PC-3 (cell line): Measurements from ENCODE around the gene CYCS. TPM values are rescaled to one million over a fixed set of nuclear protein-coding genes. Genes with fewer than 3 reads are reported as not detected.

Experiments
- ATAC-seq: fragments of 200-7000 bp; cut with Tn5 transposase; 2 replicates; pipeline ENCODE4 v1.9.1; 2020; ENCODE audit warnings: mild to moderate bottlenecking, moderate library complexity
- BruUV-seq: library from RNA; stranded (reverse); fragments of 400-500 nt; replicated peaks from 2 replicates; lab custom pipeline; 2021; lab: Mats Ljungman, UMichigan
- CTCF ChIA-PET: fragments of 300-600 bp; sonication (Branson Sonifier 250); formaldehyde crosslinking; loops from one replicate; lab custom pipeline; 2022; ENCODE audit warnings: antibody characterized with exemption; lab: Charles Lee
- POLR2A ChIA-PET: fragments of 300-600 bp; sonication (Branson Sonifier 250); formaldehyde crosslinking; loops from one replicate; lab custom pipeline; 2022; ENCODE audit warnings: antibody characterized with exemption; ENCODE audit not compliant: unreplicated experiment; lab: Charles Lee
- DNase-seq: peaks from one replicate; pipeline ENCODE4 v3.0.0-alpha.2; 2015
- H2AFZ ChIP-seq: fragments of 300-600 bp; sonication (generic); 2 replicates; pipeline ENCODE4 v1.6.0; 2016; ENCODE audit warnings: antibody characterized with exemption, low read length
- H3F3A ChIP-seq: fragments of 300-600 bp; sonication (generic); one replicate; pipeline ENCODE4 v1.6.0; 2017; ENCODE audit warnings: antibody characterized with exemption, low read length, control low read depth, mild to moderate bottlenecking; ENCODE audit not compliant: unreplicated experiment
- H3K27ac ChIP-seq: fragments of 300-600 bp; sonication (generic); 2 replicates; pipeline ENCODE4 v1.5.1; 2016; ENCODE audit warnings: mild to moderate bottlenecking, low read length
- H3K27me3 ChIP-seq: fragments of 300-600 bp; sonication (generic); 2 replicates; pipeline ENCODE4 v1.6.1; 2016; ENCODE audit warnings: low read length, mixed read lengths
- H3K36me3 ChIP-seq: fragments of 300-600 bp; sonication (generic); 2 replicates; pipeline ENCODE4 v1.6.1; 2016; ENCODE audit warnings: low read depth, mixed run types, low read length, mixed read lengths
- H3K4me1 ChIP-seq: fragments of 300-600 bp; sonication (generic); 2 replicates; pipeline ENCODE4 v1.5.1; 2016; ENCODE audit warnings: low read length; ENCODE audit not compliant: insufficient read depth
- H3K4me2 ChIP-seq: fragments of 300-600 bp; sonication (generic); 2 replicates; pipeline ENCODE4 v1.6.0; 2016; ENCODE audit warnings: low read length
- H3K4me3 ChIP-seq: fragments of 300-600 bp; sonication (generic); 2 replicates; pipeline ENCODE4 v1.5.1; 2016; ENCODE audit warnings: mild to moderate bottlenecking, low read length, mixed read lengths
- H3K79me2 ChIP-seq: fragments of 300-600 bp; sonication (generic); 2 replicates; pipeline ENCODE4 v1.6.1; 2017; ENCODE audit warnings: low read length, mixed read lengths
- H3K9ac ChIP-seq: fragments of 300-600 bp; sonication (generic); 2 replicates; pipeline ENCODE4 v1.6.0; 2016; ENCODE audit warnings: mild to moderate bottlenecking, low read length
- H3K9me2 ChIP-seq: fragments of 300-600 bp; sonication (generic); replicated peaks from 2 replicates; pipeline ENCODE4 v1.6.1; 2016; ENCODE audit warnings: mixed run types, low read length, mixed read lengths
- H3K9me3 ChIP-seq: fragments of 300-600 bp; sonication (generic); 2 replicates; pipeline ENCODE4 v1.6.1; 2016; ENCODE audit warnings: low read length, mixed read lengths
- H4K20me1 ChIP-seq: fragments of 300-600 bp; sonication (generic); 2 replicates; pipeline ENCODE4 v1.6.1; 2016; ENCODE audit warnings: low read length, mixed read lengths
- CTCF ChIP-seq: fragments of 300-600 bp; sonication (generic); conservative IDR thresholded peaks from 2 replicates; pipeline ENCODE4 v1.5.1; 2017; ENCODE audit warnings: antibody characterized with exemption, low read depth, mild to moderate bottlenecking, low read length
- EZH2 ChIP-seq: fragments of 300-600 bp; sonication (generic); IDR thresholded peaks from one replicate; pipeline ENCODE4 v1.6.1; 2017; ENCODE audit warnings: antibody characterized with exemption, mild to moderate bottlenecking, low read length; ENCODE audit not compliant: unreplicated experiment
- EZH2phosphoT487 ChIP-seq: fragments of 300-600 bp; sonication (generic); IDR thresholded peaks from 2 replicates; pipeline ENCODE4 v1.6.1; 2018; ENCODE audit warnings: mild to moderate bottlenecking, antibody characterized with exemption, low read length, borderline replicate concordance
- intact Hi-C: fragments of 100-400 bp; cut with micrococcal nuclease; formaldehyde crosslinking; loops from 2 replicates; pipeline ENCODE4 v1.9.0; 2023
- total RNA-seq: library from RNA; depleted of rRNA; stranded (reverse); fragments of >200 nt; gene quantifications from 2 replicates; pipeline ENCODE4 v1.2.3, GENCODE V29; 2014

Gene CYCS
- total RNA-seq, 1 experiment from 2014 or later = 101 TPM

GRCh38 chr7:25109276-25109675 is 15.8 kb downstream of the CYCS start:
- Histone ChIP-seq H3K4me2 (no peak overlapping the region), H3K4me3 (no peak overlapping the region), H3K9me3 (no peaks in the 10 kb centered on the region), H4K20me1 (no peaks in the 10 kb centered on the region), H3F3A (no peaks in the 10 kb centered on the region), H3K27me3 (no peaks in the 10 kb centered on the region), H3K9ac (no peak overlapping the region), H3K79me2 (no peaks in the 10 kb centered on the region), H3K27ac (no peak overlapping the region), H3K9me2 (no peaks in the 10 kb centered on the region), H2AFZ (no peak overlapping the region), H3K36me3 (no peaks in the 10 kb centered on the region), H3K4me1 (no peaks in the 10 kb centered on the region)
- no TSS peak for BruUV-seq
- TF ChIP-seq EZH2phosphoT487 = no peak
- TF ChIP-seq CTCF = no peak
- no peak for TF ChIP-seq EZH2
- ATAC-seq (no peak), DNase-seq (no peak)
- CTCF ChIA-PET = interaction anchor here (0.6 kb wide), 1 partner anchor 11 kb away, joined by 3 read pairs; no protein-coding TSS in a partner anchor
- POLR2A ChIA-PET = interaction anchor here (1.0 kb wide), 1 partner anchor 15 kb away, joined by 6 read pairs; no protein-coding TSS in a partner anchor
- intact Hi-C loops = no loop called here

GRCh38 chr7:25105911-25106310 is 19.1 kb downstream of the CYCS start:
- no peaks in the 10 kb centered on the region for H3K79me2 ChIP-seq
- H3K27ac ChIP-seq = no peak overlapping the region
- H2AFZ ChIP-seq = no peak overlapping the region
- H3K27me3 ChIP-seq = no peaks in the 10 kb centered on the region
- DNase-seq (no peak), ATAC-seq (no peak)
- POLR2A ChIA-PET = interaction anchor here (0.5 kb wide), 1 partner anchor 20 kb away, joined by 3 read pairs; no protein-coding TSS in a partner anchor
- intact Hi-C loops = no loop called here
- H3F3A ChIP-seq = no peaks in the 10 kb centered on the region
- H3K9me3 ChIP-seq = no peaks in the 10 kb centered on the region
- H3K4me3 ChIP-seq = no peak overlapping the region
- no peaks in the 10 kb centered on the region for H4K20me1 ChIP-seq
- H3K9me2 ChIP-seq = no peaks in the 10 kb centered on the region
- no peaks in the 10 kb centered on the region for H3K4me1 ChIP-seq
- no peak overlapping the region for H3K4me2 ChIP-seq
- CTCF ChIA-PET = no interaction called here
- no peaks in the 10 kb centered on the region for H3K36me3 ChIP-seq
- TF ChIP-seq EZH2phosphoT487 (no peak), EZH2 (no peak), CTCF (no peak)
- BruUV-seq = no TSS peak
- no peak overlapping the region for H3K9ac ChIP-seq

GRCh38 chr7:25103773-25104172 is 21.3 kb downstream of the CYCS start:
- no peaks in the 10 kb centered on the region for H3K9me2 ChIP-seq
- H3K4me1 ChIP-seq = no peaks in the 10 kb centered on the region
- no peaks in the 10 kb centered on the region for H3K79me2 ChIP-seq
- H3K9me3 ChIP-seq = no peaks in the 10 kb centered on the region
- no peak overlapping the region for H2AFZ ChIP-seq
- no peak overlapping the region for H3K9ac ChIP-seq
- H3K27me3 ChIP-seq = no peaks in the 10 kb centered on the region
- no peaks in the 10 kb centered on the region for H3F3A ChIP-seq
- intact Hi-C loops = no loop called here
- no peaks in the 10 kb centered on the region for H3K36me3 ChIP-seq
- no peak for DNase-seq
- no peak overlapping the region for H3K27ac ChIP-seq
- no TSS peak for BruUV-seq
- no peak overlapping the region for H3K4me3 ChIP-seq
- TF ChIP-seq EZH2phosphoT487 = no peak
- no peak for TF ChIP-seq CTCF
- TF ChIP-seq EZH2 = no peak
- ChIA-PET POLR2A (no interaction called here), CTCF (no interaction called here)
- ATAC-seq = no peak
- no peaks in the 10 kb centered on the region for H4K20me1 ChIP-seq
- H3K4me2 ChIP-seq = no peak overlapping the region
